Measurements from ENCODE around the gene ATXN2L. TPM values are rescaled to one million over a fixed set of nuclear protein-coding genes. Genes with fewer than 3 reads are reported as not detected.
A peak's percentile ranks its signal among the peaks of the same experiment; 100 is the strongest.

The ATXN2L gene
- total RNA-seq, 1 experiment from 2014 or later: 309 TPM

DNA sequence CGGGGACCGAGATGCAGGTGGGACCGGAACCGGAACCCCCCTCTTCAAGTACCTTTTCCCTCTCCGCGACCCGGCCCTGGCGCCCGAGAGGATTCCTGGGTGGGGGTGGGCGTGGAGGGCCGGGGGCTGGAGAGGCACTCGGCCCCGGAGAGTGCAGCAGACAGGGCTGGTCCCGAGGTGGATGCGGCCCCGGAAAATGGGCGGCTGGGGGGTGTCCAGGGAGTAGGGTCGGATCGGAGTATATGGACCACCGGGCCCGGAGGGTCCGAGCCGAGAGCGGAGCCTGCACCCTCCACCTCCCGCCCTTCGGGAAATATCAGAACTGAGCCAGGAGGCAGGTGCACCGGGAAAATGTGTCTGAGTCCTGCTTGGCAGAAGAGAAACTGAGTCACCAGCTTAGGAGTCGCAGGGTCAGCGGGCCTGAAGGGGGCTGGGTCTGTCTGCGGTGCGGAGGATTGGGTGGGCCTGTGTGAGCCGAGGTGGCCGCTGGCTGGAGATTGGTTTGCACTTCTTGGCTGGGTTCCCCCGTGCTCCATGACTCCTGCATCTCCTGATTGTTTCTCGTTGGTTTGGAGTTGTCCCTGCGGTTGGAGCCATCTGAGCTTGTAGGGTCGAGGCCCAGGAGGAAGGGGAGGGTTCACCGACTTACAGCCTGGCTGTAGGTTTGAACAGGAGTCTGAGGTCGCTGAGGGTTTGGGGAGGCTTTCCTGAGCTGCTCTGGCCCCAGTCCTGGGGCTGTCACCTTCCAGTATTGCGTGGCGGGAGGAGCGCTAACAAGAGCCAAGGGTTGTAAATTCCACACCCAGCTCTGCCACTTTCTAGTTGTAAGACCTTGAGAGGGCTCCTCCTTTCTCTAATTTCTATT, 41.4 kb downstream of the ATXN2L start:
- no peak overlapping the region for H3K23ac ChIP-seq (ENCODE audit: insufficient read length, low read depth, low read length)
- peak overlapping the region; percentile 98 for H3K4me2 ChIP-seq (ENCODE audit: insufficient read depth, insufficient read length, low read length)
- H4K5ac ChIP-seq (ENCODE audit: insufficient read length, low read depth, low read length): no peak overlapping the region
- H3K18ac ChIP-seq (ENCODE audit: insufficient read length, low read depth, low read length): no peak overlapping the region
- no peak overlapping the region for H4K8ac ChIP-seq (replicated peaks; ENCODE audit: insufficient read length, low read depth, low read length)
- no peak overlapping the region for H3K27ac ChIP-seq (ENCODE audit: insufficient read length, low read depth, low read length)
- no peak overlapping the region for H3T11ph ChIP-seq (ENCODE audit: low read length)
- H2BK20ac ChIP-seq (ENCODE audit: low read depth, low read length, poor library complexity, severe bottlenecking): no peak overlapping the region
- no peak overlapping the region for H3K4ac ChIP-seq (ENCODE audit: low read depth, low read length)
- no peaks in the 10 kb centered on the region for H3K9me3 ChIP-seq (ENCODE audit: control insufficient read depth, low read depth, low read length)
- Mint-ChIP-seq H3K4me1 (peaks cover 9 to 18% of the 10 kb centered on the region in 2 experiments), H3K27ac (peak overlapping the region in 2 of 3 experiments; percentile 100; a peak in 4 of 7 replicates), H3K27me3 (ENCODE audit: low read depth) (no peaks in the 10 kb centered on the region; the same call in 1 of the 2 replicates), H3K9me3 (no peaks in the 10 kb centered on the region), H3K4me3 (peak overlapping the region; percentile 96 to 97), H3K36me3 (ENCODE audit: insufficient read depth in 1 of 3, low read depth in 3 of 3) (peaks cover 14 to 24% (median 21%) of the 10 kb centered on the region in 3 experiments)
- no CpG with 5 or more reads among the region's 42 CpGs for WGBS (ENCODE audit: extremely low coverage, insufficient read length, low lambda C conversion rate)
- peaks cover 9% of the 10 kb centered on the region; the same call in 1 of the 2 replicates for H3K79me2 ChIP-seq (ENCODE audit: insufficient read depth, low read length)
- H2AK5ac ChIP-seq (ENCODE audit: insufficient read length, low read length): no peak overlapping the region
- H3K79me1 ChIP-seq (ENCODE audit: insufficient read depth, low read depth, low read length, poor library complexity, severe bottlenecking): peaks cover 3% of the 10 kb centered on the region
- no peak overlapping the region for H2BK120ac ChIP-seq (ENCODE audit: low read depth, low read length, poor library complexity, severe bottlenecking)
- TF ChIP-seq, protein P1, sequence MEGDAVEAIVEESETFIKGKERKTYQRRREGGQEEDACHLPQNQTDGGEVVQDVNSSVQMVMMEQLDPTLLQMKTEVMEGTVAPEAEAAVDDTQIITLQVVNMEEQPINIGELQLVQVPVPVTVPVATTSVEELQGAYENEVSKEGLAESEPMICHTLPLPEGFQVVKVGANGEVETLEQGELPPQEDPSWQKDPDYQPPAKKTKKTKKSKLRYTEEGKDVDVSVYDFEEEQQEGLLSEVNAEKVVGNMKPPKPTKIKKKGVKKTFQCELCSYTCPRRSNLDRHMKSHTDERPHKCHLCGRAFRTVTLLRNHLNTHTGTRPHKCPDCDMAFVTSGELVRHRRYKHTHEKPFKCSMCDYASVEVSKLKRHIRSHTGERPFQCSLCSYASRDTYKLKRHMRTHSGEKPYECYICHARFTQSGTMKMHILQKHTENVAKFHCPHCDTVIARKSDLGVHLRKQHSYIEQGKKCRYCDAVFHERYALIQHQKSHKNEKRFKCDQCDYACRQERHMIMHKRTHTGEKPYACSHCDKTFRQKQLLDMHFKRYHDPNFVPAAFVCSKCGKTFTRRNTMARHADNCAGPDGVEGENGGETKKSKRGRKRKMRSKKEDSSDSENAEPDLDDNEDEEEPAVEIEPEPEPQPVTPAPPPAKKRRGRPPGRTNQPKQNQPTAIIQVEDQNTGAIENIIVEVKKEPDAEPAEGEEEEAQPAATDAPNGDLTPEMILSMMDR (conservative IDR thresholded peaks at IDR 0.05): no peak
- H4K91ac ChIP-seq (ENCODE audit: insufficient read length, low read depth, low read length): no peak overlapping the region
- no peak overlapping the region for H2AFZ ChIP-seq (ENCODE audit: low read length)
- H2BK5ac ChIP-seq (ENCODE audit: insufficient read length, low read length): no peak overlapping the region
- peaks cover 1% of the 10 kb centered on the region; the same call in 1 of the 2 replicates for H3K4me1 ChIP-seq (ENCODE audit: insufficient read depth, low read length)
- H4K20me1 ChIP-seq (ENCODE audit: control insufficient read depth, insufficient read depth, insufficient read length): no peaks in the 10 kb centered on the region
- H3K23me2 ChIP-seq (ENCODE audit: insufficient read length, low read depth, low read length, poor library complexity, severe bottlenecking): peaks cover 9% of the 10 kb centered on the region
- H3K14ac ChIP-seq (ENCODE audit: insufficient read depth, low read length): no peak overlapping the region
- no peaks in the 10 kb centered on the region for H3K27me3 ChIP-seq (ENCODE audit: insufficient read depth, low read length)
- H3K9ac ChIP-seq (ENCODE audit: extremely low read depth, insufficient read length, low read length): peak overlapping the region; percentile 63
- no peak for DNase-seq
- no peak overlapping the region for H3K56ac ChIP-seq (ENCODE audit: insufficient read length, low read depth, low read length)
- no peak overlapping the region for H2BK12ac ChIP-seq (ENCODE audit: insufficient read length, low read depth, low read length)
- H2BK15ac ChIP-seq (ENCODE audit: low read depth, low read length): no peak overlapping the region

All from H9 (cell line).